SIG-M5 treated with dmso at 0.1 percent for 504 hours (cell line): ENCODE results near the gene ALPG.
"Not testable (repeated sequence)": the region's sequence is repeated elsewhere in the genome, so short reads cannot be mapped to it uniquely, and the experiment has no call there.

Experiments
- DNase-seq: peaks from one replicate; lab custom pipeline; 2025; ENCODE audit not compliant: unreplicated experiment; lab: John Stamatoyannopoulos, UW

ALPG gene

DNA sequence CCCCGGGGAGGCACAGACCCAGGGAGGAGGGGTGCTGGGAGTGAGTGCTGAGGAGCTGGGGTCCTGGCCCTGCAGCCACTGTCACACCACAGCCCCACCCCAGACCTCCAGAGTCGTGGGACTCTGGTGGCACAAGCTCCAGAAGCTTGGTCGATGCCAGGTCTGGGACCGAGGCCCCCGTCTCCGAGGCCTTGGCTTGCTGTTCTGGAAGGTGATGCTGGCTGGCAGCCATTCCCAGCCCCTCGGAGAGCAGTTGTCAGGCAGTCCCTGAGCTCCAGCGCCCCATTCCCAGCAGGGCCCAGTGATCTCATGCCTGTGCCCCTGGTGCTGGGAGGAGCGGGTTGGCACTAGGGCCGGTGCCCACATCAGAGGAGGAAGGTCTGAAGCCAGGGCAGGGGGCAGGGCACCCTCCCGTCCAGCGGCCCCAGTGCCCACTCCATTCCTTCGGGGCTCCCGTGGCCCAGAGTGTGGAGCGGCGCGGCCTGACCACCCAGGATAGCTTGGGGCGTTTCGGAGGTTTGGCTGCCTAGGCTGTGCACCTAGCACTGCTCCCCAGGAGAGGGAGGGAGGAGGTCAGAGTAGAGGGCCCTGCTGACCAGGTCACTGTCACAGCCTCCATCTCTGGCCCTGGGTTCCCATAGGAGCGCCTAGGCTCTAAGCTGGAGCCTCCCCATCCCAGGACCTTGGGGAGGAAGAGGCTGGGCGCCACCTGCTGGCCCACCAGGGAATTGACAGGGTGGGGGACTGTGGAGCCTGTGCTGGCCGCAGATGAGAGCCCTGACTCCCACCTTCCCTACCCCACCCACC, 32.5 kb downstream of the ALPG start:
- no peak for DNase-seq

DNA sequence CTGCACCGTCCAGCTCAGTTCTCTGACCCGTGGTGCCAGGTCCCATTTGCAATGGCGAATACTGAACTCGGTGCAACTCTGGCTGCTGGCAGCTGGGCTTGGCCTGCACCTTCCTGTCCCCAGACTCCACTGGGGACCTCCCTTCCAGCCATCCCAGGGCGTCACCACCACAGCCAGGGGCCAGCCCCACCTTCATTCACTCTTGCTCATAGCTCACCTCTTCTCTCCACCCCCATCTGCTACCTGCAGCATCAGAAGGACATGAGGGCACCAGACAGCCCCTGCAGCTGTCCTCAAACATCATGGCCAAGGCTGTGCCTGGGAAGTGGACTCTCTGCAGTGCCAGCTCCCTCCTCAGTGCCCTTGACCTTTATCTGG, 33.1 kb downstream of the ALPG start:
- no peak for DNase-seq

GRCh38 chr2:232440220-232441018, 33.8 kb downstream of the ALPG start:
- peak; percentile 57 for DNase-seq

DNA sequence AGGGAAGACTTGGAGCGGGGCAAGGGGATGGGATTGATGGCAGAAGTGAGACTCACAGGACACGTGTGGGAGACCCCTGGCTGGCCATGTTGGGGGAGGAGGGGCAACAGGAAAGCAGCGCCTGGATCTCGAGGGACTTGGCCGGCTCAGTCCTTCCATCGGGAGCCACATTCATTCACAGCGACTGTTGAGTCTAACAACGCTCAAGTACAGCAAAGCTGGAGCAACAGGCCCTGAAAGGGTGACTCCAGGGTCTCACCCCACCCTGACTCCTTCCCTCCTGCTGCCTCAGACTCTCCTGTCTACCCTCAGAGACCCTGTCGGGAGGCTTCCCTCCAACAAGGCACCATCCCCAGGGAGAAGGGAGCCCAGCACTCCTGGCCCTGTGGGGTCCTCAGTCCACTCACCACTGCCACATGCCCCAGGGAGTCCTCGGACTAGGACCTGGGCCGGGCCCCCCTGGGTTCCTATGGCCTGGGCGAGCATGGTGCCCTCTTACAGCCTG, 34.6 kb downstream of the ALPG start:
- no peak for DNase-seq

GRCh38 chr2:232441922-232442321, 35.3 kb downstream of the ALPG start:
- not testable (repeated sequence) for DNase-seq

- DNase-seq: not testable (repeated sequence)
Measured at GRCh38 chr2:232442431-232442830, 35.8 kb downstream of the ALPG start.

GRCh38 chr2:232443047-232443446, 36.4 kb downstream of the ALPG start:
- not testable (repeated sequence) for DNase-seq

DNA sequence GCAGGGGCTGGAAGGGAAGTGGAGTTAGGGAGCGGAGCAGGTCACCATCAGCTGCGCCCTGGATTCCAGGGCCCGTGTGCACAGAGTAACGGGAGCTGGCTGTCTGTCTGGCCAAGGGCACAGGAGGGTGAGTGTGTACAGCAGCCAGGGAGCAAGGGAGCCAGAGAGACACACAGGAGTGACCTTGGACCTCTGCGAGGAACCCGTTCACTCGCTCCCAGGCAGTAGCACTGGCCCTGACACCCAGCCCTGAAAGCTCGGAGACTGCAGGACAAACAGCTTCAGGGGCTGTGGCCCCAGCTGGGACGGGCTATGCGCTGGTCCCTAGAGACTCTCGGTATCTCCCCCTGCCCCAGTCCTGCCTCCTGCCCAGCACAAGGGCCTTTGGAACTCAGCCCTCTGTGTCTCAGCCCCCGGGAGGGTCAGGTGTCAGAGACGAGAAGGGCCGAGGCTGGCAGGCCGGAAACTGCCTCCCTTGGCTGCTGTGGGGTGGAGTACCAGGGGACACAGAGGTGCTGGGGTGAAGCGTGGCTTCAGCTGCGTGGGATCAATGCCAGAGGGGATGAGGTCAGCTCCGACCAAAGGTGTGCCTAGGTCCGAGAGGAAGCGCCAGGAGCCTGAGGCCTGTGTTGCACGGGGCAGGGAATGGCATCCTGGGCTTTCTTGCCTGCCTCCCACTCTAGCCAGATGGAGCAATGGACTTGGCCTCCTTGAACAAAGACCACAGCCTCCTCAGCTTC, 37.2 kb downstream of the ALPG start:
- not testable (repeated sequence) for DNase-seq

- DNase-seq: peak; percentile 63
Measured at GRCh38 chr2:232444409-232445148, 37.9 kb downstream of the ALPG start.

DNA sequence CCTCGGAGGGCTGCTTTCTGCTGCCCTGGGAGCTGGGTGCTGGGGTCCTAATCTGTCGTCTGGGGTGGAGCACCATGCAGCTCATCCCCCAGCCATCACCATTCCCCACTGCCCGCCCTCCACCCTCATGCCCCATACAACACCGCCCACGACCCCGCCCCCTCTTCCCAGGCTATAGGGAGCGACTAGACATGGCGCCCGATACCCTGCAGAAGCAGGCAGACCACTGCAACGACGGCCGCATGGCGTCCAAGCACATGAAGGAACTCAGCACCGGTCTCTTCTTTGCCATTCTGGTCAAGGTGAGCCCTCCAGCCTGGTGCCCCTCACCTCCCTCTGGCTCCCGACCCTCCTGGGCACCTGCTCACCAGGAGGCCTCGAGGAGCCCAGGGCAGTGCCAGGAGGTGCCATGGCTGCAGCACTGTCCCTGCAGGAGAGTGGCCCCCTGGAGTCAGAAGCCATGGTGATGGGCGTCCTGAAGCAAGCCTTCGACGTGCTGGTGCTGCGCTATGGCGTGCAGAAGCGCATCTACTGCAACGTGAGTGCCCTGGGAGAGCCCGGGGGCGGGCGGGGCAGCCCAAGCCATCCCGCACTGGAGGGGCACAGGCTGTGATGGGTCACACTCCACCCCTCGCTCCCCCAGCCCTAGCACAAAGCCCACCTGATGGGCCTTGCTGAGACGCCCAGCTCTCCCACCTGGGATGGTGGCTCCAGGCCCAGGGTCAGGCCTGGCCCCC, 38.7 kb downstream of the ALPG start:
- DNase-seq: not testable (repeated sequence)

DNA sequence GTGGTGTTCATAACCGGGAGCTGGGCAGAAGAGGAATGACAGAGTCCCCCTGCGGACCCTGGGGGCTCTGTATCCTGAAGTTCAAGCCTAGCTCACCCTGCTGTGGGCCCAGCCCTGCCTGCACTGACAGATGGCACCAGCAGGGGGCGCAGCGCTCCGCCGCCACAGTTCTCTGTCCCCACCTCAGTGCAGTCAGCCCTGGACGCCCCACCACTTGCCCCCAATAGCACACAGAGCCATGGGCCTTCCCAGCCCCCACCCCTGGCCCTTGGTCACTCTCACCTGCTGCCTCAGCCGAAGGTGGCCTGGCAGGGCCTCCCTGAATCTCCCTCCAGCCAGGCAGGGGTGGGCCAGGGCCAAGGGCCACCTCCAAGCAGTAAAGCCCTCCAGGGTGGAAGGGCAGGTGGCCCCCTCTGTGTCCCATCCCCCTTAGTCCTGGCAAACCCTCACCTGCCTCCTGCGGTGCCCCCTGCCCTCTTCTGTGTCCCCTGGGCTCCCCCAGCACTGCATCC, 39.7 kb downstream of the ALPG start:
- DNase-seq: not testable (repeated sequence)

GRCh38 chr2:232447091-232447620, 40.5 kb downstream of the ALPG start:
- no peak for DNase-seq

GRCh38 chr2:232447638-232448303, 41.1 kb downstream of the ALPG start:
- no peak for DNase-seq

DNA sequence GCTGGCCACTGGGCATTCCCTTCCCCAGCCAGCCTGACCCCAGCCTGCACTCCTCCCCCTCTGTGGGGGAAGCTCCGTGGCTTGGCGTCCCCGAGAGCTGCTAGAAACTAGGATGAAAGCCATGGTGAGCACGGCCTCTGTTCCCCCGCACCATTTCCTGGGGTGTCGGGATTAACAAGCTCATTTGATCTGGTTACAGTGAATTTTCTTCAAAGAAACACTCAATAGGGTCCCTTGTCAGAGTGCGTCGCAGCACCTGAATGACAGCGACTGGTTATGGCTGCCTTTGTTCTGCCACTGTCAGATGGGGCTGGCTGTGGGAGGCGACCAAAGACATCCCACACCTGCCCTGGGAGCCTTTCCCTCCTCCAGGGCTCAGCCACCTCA, 41.7 kb downstream of the ALPG start:
- no peak for DNase-seq

DNA sequence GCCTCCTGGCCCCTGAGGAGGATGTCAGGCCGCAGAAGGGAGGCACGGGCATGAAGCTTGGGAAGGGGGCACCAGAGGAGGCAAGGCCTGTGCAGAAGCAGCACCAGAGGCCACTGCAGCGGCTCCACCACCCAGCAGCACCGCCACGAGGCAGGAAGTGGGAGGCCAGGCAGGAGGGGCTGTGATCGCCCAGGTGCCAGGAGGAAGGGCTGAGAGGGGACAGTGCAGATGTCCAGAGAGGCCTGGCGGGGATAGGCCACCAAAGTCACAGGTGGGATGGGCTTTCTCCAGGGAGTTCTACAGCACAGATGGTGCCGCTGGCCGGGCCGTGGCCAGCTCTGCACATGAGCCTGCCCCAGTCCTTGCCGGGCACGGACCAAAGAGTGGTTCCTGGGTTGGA, 43.3 kb downstream of the ALPG start:
- DNase-seq: no peak

GRCh38 chr2:232451645-232452044, 45.0 kb downstream of the ALPG start:
- not testable (repeated sequence) for DNase-seq

GRCh38 chr2:232454630-232455029, 48.0 kb downstream of the ALPG start:
- no peak for DNase-seq

DNA sequence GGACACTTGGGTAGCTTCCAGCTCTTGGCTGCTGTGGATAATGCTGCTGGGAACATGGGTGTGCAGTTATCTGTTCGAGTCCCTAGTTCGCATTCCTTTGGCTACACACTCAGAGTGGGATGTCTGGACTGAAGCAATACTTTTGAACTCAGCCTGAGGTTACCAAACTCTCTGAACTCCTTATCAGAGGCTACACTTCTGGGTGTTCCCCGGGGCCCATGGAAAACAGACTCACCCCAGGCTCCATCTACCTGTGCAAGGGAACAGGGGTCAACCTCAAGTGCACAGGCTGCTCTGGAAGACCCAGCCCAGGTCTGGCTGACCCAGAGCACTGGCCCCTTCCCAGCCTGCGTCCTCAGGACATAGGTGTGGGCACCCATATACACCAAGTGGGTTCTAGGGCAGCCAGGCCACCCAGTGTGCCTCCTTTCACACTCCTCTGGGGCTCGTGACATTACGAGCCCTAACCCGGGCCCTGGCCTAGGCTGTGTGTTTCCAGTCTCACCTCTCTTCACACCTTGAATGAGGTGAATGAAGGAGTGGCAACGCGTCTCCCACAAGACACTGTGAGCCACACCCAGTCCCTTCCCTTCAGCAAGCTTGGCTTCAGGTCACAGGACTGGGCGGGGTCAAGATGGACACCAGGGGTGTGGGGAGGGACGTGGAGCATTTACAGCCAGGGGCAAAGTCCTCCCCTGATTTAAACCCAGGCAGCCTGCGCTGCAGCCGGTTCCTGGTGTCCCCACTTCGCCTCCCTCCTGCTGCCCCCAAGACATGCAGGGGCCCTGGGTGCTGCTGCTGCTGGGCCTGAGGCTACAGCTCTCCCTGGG, 49.0 kb downstream of the ALPG start, which contains the start of gene ALPI:
ALPI (plus strand) TSS at position 728 of the 830 bp plus-strand sequence; CDS start at position 775, 47 bp downstream.
- DNase-seq: no peak
